MM.1S (cell line): ENCODE measurements around the gene CAPN9.

Source experiments
- CTCF ChIP-seq: fragments of 300-600 bp; sonication (generic); IDR thresholded peaks from 2 replicates; pipeline ENCODE4 v1.5.1; 2016; ENCODE audit warnings: antibody characterized with exemption, low read length, mixed read lengths
- EZH2 ChIP-seq: fragments of 300-600 bp; sonication (generic); optimal IDR thresholded peaks from 2 replicates; pipeline ENCODE3; 2017; ENCODE audit warnings: low read depth, mild to moderate bottlenecking, antibody characterized with exemption, low read length, mixed read lengths
- EZH2phosphoT487 ChIP-seq: fragments of 300-600 bp; sonication (generic); IDR thresholded peaks from 2 replicates; pipeline ENCODE4 v1.6.1; 2018; ENCODE audit warnings: antibody characterized with exemption, low read length

GRCh38 chr1:230761443-230762167 lies 14.4 kb downstream of the CAPN9 start:
- TF ChIP-seq CTCF (no peak), EZH2phosphoT487 (no peak), EZH2 (no peak)
